Skin epidermis (tissue), 12 donors: ENCODE data around the gene GCNT4.
A peak's percentile ranks its signal among the peaks of the same experiment; 100 is the strongest.
"Not testable (repeated sequence)": the region's sequence is repeated elsewhere in the genome, so short reads cannot be mapped to it uniquely, and the experiment has no call there.

ENCODE experiments used
- H3K27ac ChIP-seq, 21 experiments: fragments of 200-600 bp; sonication (generic) in 11 of 21; one replicate each; pipeline ENCODE4 v1.5.0; 2020; ENCODE audit warnings: mild to moderate bottlenecking in 3 of 21, inconsistent platforms in 2 of 21, moderate library complexity in 2 of 21
- H3K4me3 ChIP-seq, 7 experiments: fragments of 200-600 bp; sonication (generic) in 2 of 7; one replicate each; pipeline ENCODE4 v1.5.0; 2020; ENCODE audit warnings: inconsistent platforms in 2 of 7, mild to moderate bottlenecking in 2 of 7, moderate library complexity in 1 of 7

The GCNT4 gene, protein sequence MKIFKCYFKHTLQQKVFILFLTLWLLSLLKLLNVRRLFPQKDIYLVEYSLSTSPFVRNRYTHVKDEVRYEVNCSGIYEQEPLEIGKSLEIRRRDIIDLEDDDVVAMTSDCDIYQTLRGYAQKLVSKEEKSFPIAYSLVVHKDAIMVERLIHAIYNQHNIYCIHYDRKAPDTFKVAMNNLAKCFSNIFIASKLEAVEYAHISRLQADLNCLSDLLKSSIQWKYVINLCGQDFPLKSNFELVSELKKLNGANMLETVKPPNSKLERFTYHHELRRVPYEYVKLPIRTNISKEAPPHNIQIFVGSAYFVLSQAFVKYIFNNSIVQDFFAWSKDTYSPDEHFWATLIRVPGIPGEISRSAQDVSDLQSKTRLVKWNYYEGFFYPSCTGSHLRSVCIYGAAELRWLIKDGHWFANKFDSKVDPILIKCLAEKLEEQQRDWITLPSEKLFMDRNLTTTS

GRCh38 chr5:75052192-75053053, at the start of gene GCNT4:
GCNT4 (minus strand) TSS chr5:75052558; CDS start chr5:75030037, 22,521 bp downstream.
- H3K27ac ChIP-seq: peak within 1 kb of the TSS; percentile 32 to 97 (median 90)

DNA sequence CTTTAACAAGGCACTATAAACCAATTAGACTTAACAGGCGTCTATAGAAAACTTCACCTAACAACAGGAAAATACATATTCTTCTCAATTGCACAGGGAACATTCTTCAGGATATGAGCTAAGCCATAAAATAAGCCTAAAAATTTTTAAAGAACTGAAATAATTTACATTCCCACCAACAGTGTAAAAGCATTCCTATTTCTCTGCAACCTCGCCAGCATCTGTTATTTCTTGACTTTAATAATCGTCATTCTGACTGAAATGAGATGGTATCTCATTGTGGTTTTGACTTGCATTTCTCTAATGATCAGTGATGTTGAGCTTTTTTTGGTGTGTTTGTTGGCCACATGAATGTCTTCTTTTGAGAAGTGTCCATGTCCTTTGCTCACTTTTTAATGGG, 43.6 kb upstream of the GCNT4 start:
- H3K27ac ChIP-seq, H3K4me3 ChIP-seq: not testable (repeated sequence)

More at GRCh38 chr5:75052192-75053053, at the start of gene GCNT4:
- H3K4me3 ChIP-seq: peak within 1 kb of the TSS; percentile 67 to 93 (median 73)

DNA sequence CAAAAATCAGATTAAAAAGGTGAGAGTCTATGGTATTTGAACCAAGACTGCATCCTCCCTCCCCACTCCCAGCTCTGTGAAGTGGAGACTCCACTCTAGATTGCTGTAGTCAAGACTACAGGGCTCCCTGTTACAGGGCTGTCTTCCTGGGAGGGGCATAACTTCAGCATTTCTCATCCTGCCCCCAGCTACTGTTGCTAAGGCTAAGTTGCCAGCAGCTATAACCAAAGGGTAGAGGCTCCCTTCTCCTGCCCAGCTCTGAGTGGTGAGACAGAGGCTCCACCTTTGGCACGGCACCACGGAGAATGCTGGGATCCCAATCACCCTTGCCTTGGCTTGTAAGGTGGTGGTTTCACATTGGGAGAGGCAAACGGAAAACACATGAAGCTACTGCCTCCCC, 39.2 kb upstream of the GCNT4 start:
- Histone ChIP-seq H3K27ac (no peak overlapping the region), H3K4me3 (no peak overlapping the region)

DNA sequence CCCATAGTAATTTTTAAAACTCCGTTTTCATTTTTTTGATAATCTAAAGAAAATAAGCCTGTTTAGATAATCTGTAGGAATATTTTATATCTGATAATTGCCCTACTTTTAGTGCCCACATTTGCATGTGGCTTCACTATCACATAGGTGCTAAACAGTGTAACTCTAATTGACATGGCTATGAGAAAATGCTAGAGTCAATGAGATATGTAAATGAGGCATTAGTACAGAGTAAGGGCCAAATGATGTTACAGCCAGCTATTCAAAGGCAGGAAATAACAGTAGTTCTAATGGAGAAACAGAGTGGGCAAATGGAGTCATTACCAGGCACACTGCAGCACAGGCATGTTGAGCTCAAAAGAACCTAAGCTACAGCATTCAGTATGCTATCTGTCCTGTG, 37.3 kb upstream of the GCNT4 start:
- H3K27ac ChIP-seq: no peak overlapping the region
- H3K4me3 ChIP-seq: no peak overlapping the region

DNA sequence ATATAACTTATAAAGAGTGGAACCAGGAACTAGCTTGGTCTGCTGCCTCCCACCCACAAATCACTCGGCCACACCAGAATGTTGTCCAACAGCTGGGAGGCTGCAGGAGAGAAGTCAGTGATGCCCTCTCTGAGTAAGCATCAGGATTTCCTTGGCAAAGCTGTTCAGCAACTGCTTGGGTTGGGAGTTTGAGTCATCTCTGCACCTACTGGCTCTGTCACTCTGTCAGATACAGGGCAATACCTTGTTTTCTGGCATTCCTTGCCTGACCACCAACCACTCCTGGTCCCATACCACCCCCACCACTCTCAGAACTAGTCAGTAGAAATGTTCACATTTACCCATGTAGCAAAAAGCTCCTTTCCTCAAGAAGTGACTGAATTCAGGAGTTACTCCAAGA, 36.8 kb upstream of the GCNT4 start:
- Histone ChIP-seq H3K27ac (no peak overlapping the region), H3K4me3 (no peak overlapping the region)

GRCh38 chr5:75088648-75089047, 36.3 kb upstream of the GCNT4 start:
- H3K27ac ChIP-seq: peak overlapping the region in 1 of 21 experiments; percentile 15
- H3K4me3 ChIP-seq: no peak overlapping the region

DNA sequence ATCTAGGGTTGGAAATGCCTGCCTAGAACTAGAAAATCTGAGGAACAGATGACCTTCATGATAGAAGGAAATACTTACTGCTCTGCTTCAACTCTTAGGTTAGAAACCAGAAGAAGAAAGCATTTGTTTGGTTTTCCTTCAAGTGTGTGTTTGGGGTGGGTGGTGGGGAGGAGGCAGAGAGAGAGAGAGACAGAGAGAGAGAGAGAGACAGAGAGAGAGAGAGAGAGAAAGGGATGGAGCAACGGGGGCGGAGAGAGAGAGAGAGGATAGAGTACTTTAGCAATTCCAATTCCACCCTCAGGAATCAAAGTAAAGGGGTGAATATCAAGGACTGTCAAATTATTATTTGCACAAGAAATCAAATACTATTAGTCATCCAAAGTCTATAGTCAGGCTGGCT, 29.2 kb upstream of the GCNT4 start:
- H3K27ac ChIP-seq: no peak overlapping the region
- no peak overlapping the region for H3K4me3 ChIP-seq

DNA sequence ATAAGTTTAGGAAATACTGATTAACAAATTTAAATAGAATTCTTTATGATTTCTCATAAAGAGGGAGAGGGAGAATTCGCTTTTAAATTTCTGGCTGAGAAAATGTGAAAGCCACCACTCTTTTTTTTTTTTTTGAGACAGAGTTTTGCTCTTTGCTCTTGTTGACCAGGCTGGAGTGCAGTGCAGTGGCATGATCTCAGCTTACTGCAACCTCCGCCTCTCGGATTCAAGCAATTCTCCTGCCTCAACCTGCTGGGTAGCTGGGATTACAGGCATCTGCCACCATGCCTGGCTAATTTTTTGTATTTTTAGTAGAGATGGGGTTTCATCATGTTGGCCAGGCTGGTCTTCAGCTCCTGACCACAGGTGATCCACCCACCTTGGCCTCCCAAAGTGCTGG, 27.0 kb upstream of the GCNT4 start:
- H3K4me3 ChIP-seq, H3K27ac ChIP-seq: not testable (repeated sequence)

GRCh38 chr5:75078027-75078426, 25.7 kb upstream of the GCNT4 start:
- Histone ChIP-seq H3K4me3 (no peak overlapping the region), H3K27ac (no peak overlapping the region)

DNA sequence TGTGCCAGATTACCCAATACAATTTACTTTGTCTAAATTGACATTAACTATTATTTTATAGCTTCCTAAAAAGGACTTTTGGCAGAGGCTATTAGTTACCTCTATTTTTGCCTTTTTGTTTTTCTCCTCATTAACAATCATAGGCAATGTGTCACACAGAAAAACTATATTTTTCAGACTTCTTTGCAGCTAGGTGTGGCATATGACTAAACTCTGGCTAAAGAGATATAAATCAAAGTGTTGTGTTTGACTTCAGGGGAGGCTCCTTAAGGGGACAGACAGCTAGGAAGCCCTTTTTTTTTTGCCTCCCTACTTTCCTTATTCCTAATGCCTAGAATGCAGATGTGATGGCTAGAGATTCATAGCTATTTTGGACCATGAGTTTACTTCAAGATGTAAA, 19.7 kb upstream of the GCNT4 start:
- Histone ChIP-seq H3K27ac (no peak overlapping the region), H3K4me3 (no peak overlapping the region)

DNA sequence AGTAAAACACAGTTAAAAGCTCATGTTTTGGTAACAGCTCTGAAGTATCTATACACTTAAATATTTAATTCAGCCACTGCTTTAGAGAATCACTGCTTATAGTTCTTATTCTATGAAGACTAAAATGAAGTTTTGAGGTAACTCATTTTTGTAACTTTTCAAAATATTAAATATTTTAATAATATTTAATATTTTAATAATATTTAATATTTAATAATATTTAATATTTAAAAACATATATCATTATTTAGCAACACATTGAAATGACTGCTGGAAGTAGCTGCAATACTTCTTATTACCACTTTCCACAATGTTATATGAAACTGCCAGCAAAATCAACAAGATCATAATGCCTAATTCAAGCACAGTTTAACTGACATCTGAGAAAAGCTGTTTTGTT, 18.7 kb upstream of the GCNT4 start:
- Histone ChIP-seq H3K27ac (no peak overlapping the region), H3K4me3 (no peak overlapping the region)

DNA sequence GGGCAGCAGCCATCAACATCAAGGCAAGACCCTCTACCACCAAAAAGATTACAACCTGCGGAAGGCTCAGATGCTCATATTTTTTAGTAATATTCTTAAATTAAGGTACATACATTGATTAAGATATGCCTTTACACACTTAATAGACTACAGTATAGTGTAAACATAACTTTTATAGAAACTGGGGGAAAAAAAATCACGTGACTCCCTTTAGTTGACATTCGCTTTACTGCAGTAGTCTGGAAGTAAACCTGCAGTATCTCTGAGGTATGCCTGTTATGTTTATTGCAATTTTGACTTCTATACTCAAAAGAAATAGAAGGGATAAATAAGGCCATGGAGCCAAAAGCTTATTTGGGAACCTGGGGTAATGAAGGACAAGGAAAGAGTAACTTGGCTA, 15.1 kb upstream of the GCNT4 start:
- no peak overlapping the region for H3K27ac ChIP-seq
- no peak overlapping the region for H3K4me3 ChIP-seq

DNA sequence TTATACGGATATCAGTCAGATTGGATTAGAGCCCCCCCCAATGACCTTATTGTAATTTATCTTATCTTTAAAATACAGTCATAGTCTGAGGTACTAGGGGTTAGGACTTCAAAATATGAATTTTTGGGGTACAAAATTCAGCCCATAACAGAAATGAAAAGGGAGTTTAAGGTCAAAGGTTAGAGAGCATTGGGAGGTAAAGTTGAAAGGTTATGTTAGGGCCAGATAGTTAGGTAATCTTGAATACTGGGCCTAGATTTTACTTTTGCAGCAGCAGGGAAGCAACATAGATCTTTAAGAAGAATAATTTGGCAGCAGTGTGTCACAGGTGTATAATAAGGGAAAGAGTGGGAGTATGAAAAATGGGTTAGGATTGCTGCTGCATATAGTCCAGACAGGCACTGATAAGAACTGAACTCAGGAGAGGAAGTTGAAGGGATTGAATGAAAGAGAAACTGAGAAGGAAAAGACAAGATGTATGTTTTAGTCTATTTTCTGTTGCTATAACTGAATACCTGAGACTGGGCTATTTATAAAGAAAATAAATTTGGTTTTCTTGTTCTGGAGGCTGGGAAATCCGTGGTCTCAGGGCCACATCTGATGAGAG, 10.7 kb upstream of the GCNT4 start:
- H3K4me3 ChIP-seq: no peak overlapping the region
- no peak overlapping the region for H3K27ac ChIP-seq

DNA sequence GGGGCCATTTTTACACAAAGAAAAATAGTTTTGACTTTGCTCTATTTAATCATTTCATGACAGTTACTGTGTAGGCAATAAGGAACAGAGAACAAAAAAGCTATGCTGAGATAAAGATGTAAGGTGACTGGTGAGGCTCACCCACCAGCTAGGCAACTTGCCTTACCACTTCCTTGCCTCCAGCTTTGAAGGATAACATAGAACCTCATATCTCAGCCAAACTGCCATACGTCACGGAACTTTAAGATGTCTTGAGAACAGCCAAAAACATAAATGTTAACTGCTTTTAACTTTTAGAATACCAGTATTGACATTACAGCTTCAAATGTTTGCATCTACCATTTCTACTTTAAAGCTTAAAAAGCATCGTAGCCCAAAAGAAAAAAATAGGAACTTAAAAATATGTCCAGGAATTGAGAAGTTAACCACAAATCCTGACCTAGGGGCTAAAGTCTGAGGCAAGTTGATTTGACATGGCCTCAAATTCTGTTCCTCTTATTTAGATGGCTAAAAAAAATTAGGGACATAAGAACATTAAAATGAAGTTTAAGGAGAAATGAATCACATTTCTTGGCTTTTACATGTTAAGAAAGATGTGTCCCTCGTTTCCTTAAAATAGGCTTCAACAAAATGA, 7.7 kb upstream of the GCNT4 start:
- Histone ChIP-seq H3K27ac (peak overlapping the region in 2 of 21 experiments; percentile 27 to 64), H3K4me3 (no peak overlapping the region)

GRCh38 chr5:75058986-75059535, 6.7 kb upstream of the GCNT4 start:
- H3K4me3 ChIP-seq: no peak overlapping the region

GRCh38 chr5:75057561-75057960, 5.2 kb upstream of the GCNT4 start:
- peak overlapping the region in 1 of 21 experiments; percentile 49 for H3K27ac ChIP-seq

More at GRCh38 chr5:75058986-75059535, 6.7 kb upstream of the GCNT4 start:
- peak overlapping the region in 4 of 21 experiments; percentile 14 to 64 (median 31) for H3K27ac ChIP-seq

GRCh38 chr5:75055727-75056144, 3.4 kb upstream of the GCNT4 start:
- H3K4me3 ChIP-seq: no peak overlapping the region
- no peak overlapping the region for H3K27ac ChIP-seq

More at GRCh38 chr5:75057561-75057960, 5.2 kb upstream of the GCNT4 start:
- no peak overlapping the region for H3K4me3 ChIP-seq

DNA sequence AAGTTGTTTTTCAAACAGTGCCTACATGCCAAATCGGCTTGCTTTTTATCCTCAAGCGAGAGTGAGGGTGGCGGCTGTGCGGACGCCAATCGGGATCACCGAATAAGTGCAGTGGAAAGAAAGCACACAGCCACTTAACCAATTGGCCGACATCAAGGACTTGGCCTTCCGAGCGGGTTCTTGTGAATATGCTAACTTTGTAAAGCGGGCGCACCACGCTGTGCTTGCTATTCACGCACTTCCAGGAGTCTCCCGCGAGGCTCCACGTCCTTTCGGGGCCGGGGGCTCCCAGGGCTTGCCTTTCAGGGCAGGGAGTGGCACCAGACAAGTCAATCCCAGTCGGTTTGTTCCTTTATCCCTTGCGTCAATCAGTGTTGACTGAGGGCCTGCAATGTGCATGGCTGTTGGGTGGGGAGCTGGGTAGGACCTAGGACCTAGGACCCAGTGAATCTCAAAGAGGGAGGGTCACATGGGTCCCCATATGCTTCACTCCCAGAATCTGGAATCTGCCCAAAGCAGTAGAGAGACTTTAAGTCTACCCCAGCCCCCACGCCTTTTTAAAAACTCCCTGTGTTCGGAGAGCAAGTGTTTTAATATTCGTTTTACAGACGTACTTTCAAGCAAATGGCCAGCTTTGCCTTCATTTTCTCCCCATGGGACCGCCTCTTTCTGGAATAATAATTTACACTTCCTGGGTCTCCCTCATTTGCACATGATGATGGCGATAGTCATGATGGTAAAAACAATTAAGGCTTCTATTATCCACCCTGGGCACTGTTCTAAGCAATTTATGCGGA, 2.0 kb upstream of the GCNT4 start:
- Histone ChIP-seq H3K27ac (peak overlapping the region in 20 of 21 experiments; percentile 75 to 97 (median 90)), H3K4me3 (peak overlapping the region; percentile 67 to 93 (median 73))
